T47D (cell line): ENCODE data around the gene OTUD1.
A peak's percentile ranks its signal among the peaks of the same experiment; 100 is the strongest.

Experiments used
- DNase-seq, 2 experiments: peaks; one replicate each; pipeline versions ENCODE4 v3.0.0 to v3.0.0-alpha.2; 2011 to 2012; ENCODE audit warnings: low read depth in 1 of 2, low spot score in 1 of 2
- JUND ChIP-seq: IDR thresholded peaks from 2 replicates; pipeline ENCODE4 v1.6.1; 2012; ENCODE audit warnings: low read depth
- in situ Hi-C: cut with HindIII; loops from 2 replicates; pipeline ENCODE4 v1.10.0; 2016; ENCODE audit warnings: low sequenced_read_pairs, low pct_unique_long_range_greater_than_20kb

OTUD1 gene

GRCh38 chr10:23459308-23459939, 20.5 kb downstream of the OTUD1 start:
- TF ChIP-seq JUND = no peak
- DNase-seq = no peak
- in situ Hi-C loops = no loop called here

- in situ Hi-C loops = no loop called here
- no peak for DNase-seq
- no peak for TF ChIP-seq JUND
Measured at GRCh38 chr10:23461557-23461956, 22.7 kb downstream of the OTUD1 start.

DNA sequence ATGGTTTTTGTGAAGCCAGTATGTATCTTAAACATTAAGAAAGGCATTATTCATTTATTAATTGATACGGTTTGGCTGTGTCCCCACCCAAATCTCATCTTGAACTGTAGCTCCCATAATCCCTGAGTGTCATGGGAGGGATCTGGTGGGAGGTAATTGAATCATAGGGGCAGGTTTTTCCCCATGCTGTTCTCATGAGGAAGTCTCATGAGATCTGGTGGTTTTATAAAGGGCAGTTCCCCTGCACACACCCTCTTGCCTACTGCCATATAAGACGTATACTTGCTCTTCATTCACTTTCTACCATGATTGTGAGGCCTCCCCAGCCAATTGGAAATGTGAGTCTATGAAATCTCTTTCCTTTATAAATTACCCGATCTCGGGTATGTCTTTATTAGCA, 28.1 kb downstream of the OTUD1 start:
- no peak for TF ChIP-seq JUND
- in situ Hi-C loops = no loop called here
- DNase-seq = no peak

DNA sequence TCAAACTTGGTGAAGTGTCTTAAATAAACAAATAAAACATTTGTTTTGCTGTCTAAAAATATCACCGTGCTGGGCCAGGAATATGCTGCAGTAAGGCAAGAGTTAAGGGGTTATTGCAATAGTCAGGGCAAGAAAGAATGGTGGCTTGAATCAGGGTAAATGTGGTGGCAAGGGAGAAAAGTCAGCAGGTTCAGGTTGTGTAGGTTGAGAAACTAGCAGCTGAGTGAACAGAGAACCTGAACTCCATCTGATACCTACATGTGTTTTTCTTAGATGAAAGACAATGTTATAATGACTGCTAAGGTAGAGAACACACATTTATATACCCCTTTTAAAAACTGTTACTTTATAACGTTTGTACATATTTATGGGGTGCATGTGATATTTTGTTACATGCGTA, 28.7 kb downstream of the OTUD1 start:
- DNase-seq = no peak
- no peak for TF ChIP-seq JUND
- in situ Hi-C loops = no loop called here

- TF ChIP-seq JUND = no peak
- in situ Hi-C loops = no loop called here
- DNase-seq = peak in 1 of 2 experiments; percentile 19
Measured at GRCh38 chr10:23469596-23470237, 30.8 kb downstream of the OTUD1 start.

- no peak for TF ChIP-seq JUND
- DNase-seq = no peak
- in situ Hi-C loops = no loop called here
Measured at GRCh38 chr10:23472181-23472580, 33.3 kb downstream of the OTUD1 start.

DNA sequence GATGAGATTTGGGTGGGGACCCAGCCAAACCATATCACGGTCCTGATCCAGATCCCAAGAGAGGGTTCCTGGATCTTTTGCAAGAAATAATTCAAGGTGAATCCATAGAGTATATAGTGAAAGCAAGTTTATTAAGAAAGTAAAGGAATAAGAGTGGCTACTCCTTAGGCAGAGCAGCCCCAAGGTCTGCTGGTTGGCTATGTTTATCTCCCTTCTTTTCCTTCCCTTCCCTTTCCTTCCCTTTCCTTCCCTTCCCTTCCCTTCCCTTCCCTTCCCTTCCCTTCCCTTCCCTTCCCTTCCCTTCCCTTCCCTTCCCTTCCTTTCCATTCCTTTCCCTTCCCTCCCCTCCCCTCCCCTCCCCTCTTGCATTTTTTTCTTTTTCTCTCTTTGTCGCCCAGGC, 35.2 kb downstream of the OTUD1 start:
- in situ Hi-C loops = no loop called here
- no peak for DNase-seq
- no peak for TF ChIP-seq JUND

DNA sequence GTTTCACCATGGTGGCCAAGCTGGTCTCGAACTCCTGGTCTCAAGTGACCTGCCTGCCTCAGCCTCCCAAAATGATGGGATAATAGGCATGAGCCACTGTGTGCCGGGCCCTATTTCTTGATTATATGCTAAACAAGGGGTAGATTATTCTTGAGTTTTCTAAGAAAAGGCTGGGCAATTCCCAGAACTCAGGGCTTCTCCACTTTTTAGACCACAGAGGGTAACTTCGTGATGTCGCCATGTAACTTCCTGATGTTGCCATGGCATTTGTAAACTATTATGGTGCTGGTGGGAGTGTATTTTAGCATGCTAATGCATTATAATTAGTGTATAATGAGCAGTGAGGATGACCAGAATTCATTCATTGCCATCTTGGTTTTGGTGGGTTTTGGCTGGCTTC, 35.8 kb downstream of the OTUD1 start:
- in situ Hi-C loops = no loop called here
- no peak for TF ChIP-seq JUND
- no peak for DNase-seq

GRCh38 chr10:23478570-23478969, 39.7 kb downstream of the OTUD1 start:
- DNase-seq = no peak
- in situ Hi-C loops = no loop called here
- no peak for TF ChIP-seq JUND

DNA sequence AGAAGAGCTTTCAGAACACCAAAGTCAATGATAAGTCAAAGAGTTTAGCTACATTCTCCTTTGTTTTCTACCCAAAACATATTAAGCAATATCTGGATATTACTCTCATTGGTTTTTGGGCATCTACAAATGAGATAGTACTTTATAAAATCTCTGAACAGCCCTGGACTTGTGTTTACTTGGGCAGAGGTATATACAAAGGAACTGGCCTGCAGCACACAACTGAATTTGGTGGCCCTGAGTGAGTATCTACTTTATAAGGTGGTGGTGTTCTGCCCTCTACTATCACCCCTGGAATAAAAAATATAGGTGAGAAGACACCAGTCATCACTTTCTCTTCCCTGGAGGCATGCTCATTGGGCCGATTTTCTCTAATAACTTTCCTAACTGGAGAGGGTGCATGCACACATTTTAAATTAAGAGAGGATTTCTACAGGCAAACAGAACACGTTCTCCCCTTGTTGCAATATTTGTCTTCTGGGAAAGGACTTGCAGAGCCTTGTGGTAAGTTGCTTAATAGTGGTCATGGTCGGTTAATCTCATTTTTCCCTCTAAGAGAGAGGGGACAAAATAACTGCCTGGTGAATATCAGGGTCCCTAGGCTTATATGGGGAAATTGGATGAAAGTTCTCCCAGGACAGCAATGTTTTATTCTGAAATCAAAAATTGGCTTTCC, 41.1 kb downstream of the OTUD1 start:
- no peak for DNase-seq
- in situ Hi-C loops = no loop called here
- no peak for TF ChIP-seq JUND

GRCh38 chr10:23481363-23481961, 42.6 kb downstream of the OTUD1 start:
- in situ Hi-C loops = no loop called here
- TF ChIP-seq JUND = no peak
- peak; percentile 18 to 70 for DNase-seq

DNA sequence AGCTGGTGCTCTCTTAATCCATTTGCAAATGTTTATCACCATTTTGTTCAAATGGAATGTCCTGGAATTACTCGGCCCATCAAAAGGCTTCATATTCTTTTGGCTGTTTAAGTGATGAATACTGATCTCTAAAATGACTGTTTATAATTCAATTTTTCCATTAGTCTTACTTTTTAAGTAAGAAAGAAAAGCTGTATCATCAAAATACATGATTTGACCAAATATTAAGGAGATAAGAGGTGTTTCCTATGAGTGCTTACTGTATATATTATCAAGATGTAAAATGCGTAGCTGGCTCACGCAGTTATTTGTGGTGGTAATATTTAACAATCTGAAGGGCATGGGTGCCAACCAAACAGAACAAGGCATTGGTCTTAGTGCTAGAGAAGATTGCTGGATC, 51.2 kb downstream of the OTUD1 start:
- in situ Hi-C loops = no loop called here
- DNase-seq = no peak
- TF ChIP-seq JUND = no peak
